Stimulated activated CD4-positive, alpha-beta T cell treated with anti-CD3 and anti-CD28 coated beads, Interleukin-15, amount 100 ng/mL, for 1 hour (primary cell): Measurements from ENCODE around the gene HSCB.
"Not testable (repeated sequence)": the region's sequence is repeated elsewhere in the genome, so short reads cannot be mapped to it uniquely, and the experiment has no call there.

Experiments used
- DNase-seq, 2 donors: peaks; one replicate each; pipeline ENCODE4 v3.0.0-alpha.2; 2020; ENCODE audit warnings: low read depth in 1 of 2, low spot score in 1 of 2

HSCB gene

GRCh38 chr22:28791124-28791523 is 49.3 kb downstream of the HSCB start:
- no peak for DNase-seq

- no peak for DNase-seq
Observed at GRCh38 chr22:28791841-28792490, 50.1 kb downstream of the HSCB start.

GRCh38 chr22:28792491-28793383 is 50.9 kb downstream of the HSCB start:
- DNase-seq = no peak

GRCh38 chr22:28793976-28794584 is 52.2 kb downstream of the HSCB start:
- no peak for DNase-seq

- DNase-seq = no peak
Observed at GRCh38 chr22:28795071-28795693, 53.3 kb downstream of the HSCB start.

- no peak for DNase-seq
Observed at GRCh38 chr22:28795932-28796856, 54.4 kb downstream of the HSCB start.

- DNase-seq = no peak
Observed at GRCh38 chr22:28798810-28799605, 57.2 kb downstream of the HSCB start.

- DNase-seq = no peak
Observed at GRCh38 chr22:28799606-28800307, 57.9 kb downstream of the HSCB start.

- DNase-seq = peak; percentile 82 to 86
Observed at GRCh38 chr22:28800308-28801041, 58.6 kb downstream of the HSCB start, which contains the start of gene XBP1. Gene XBP1, minus strand, starts transcription at chr22:28800569.

GRCh38 chr22:28801845-28802594 is 60.2 kb downstream of the HSCB start:
- DNase-seq = no peak

- DNase-seq = no peak
Observed at GRCh38 chr22:28802595-28803123, 60.8 kb downstream of the HSCB start.

GRCh38 chr22:28805426-28805825 is 63.6 kb downstream of the HSCB start:
- DNase-seq = not testable (repeated sequence)
